Stimulated activated CD8-positive, alpha-beta memory T cell treated with anti-CD3 and anti-CD28 coated beads, Interleukin-15, amount 100 ng/mL, for 1 hour (primary cell): Measurements from ENCODE around the gene AGBL4.
"Not testable (repeated sequence)": the region's sequence is repeated elsewhere in the genome, so short reads cannot be mapped to it uniquely, and the experiment has no call there.

Experiments used
- DNase-seq: peaks from one replicate; pipeline ENCODE4 v3.0.0-alpha.2; 2020; ENCODE audit warnings: low read depth

AGBL4 gene

GRCh38 chr1:48530727-48531351 lies 1492.9 kb downstream of the AGBL4 start:
- DNase-seq = no peak

DNA sequence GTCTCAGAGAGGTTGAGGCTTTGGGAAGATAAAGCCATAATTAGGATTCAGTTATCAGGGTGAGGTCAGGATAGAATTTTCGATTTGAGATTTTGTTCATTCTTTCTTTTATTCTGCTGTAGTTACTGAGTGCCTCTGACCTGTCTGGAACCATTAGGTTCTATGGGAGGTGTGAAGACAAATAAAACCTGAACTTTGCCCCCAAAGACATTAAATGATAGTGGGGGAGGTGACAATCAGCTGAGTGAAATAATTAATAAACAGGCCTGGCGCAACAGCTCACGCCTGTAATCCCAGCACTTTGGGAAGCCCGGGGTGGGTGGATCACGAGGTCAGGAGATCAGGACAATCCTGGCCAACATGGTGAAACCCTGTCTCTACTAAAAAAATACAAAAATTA lies 1496.7 kb downstream of the AGBL4 start:
- no peak for DNase-seq

- DNase-seq = no peak
These were observed 1497.6 kb downstream of the AGBL4 start for GRCh38 chr1:48526008-48526710.

GRCh38 chr1:48524892-48525467 lies 1498.8 kb downstream of the AGBL4 start:
- no peak for DNase-seq

DNA sequence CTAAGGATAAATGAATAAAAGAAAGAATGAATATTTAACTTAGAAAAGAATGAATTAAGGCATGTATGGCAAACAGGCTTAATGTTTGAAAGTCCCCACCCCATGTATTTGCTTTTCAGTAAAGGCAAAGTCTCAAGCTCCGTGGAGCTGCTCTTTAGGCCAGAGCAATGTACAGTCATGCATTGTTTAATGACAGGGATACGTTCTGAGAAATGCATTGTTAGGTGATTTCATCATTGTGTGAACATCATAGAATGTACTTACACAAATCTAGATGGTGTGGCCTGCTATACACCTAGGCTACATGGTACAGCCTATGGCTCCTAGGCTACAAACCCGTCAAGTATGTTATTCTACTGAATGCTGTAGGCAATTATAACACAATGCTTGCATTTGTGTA lies 1500.2 kb downstream of the AGBL4 start:
- no peak for DNase-seq

- not testable (repeated sequence) for DNase-seq
These were observed 1503.9 kb downstream of the AGBL4 start for GRCh38 chr1:48519896-48520295.

- no peak for DNase-seq
These were observed 1516.9 kb downstream of the AGBL4 start for GRCh38 chr1:48506870-48507269.

GRCh38 chr1:48500541-48501450 lies 1523.0 kb downstream of the AGBL4 start:
- no peak for DNase-seq

- DNase-seq = no peak
These were observed 1524.5 kb downstream of the AGBL4 start for GRCh38 chr1:48499211-48499735.

- DNase-seq = peak; percentile 46
These were observed 1525.5 kb downstream of the AGBL4 start for GRCh38 chr1:48498096-48498791.

DNA sequence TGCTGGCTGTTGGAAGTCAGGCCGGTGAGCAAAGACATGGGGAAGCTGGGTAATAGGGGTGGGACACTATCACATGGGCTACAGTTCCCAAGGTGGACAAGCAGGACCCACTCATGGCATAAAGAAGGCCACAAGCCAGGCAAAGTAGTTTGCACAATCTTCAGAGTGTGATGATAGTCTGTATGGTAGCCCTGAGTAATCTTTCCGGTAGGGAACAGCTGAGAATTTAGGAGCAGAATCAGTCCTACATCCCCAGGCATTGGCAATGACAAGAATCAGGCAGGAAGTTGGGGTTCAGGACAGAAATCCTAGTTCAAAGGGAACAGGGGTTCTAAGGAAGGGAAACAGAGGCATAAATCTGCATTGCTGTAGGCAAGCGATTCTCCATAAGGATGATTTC lies 1527.8 kb downstream of the AGBL4 start:
- no peak for DNase-seq

DNA sequence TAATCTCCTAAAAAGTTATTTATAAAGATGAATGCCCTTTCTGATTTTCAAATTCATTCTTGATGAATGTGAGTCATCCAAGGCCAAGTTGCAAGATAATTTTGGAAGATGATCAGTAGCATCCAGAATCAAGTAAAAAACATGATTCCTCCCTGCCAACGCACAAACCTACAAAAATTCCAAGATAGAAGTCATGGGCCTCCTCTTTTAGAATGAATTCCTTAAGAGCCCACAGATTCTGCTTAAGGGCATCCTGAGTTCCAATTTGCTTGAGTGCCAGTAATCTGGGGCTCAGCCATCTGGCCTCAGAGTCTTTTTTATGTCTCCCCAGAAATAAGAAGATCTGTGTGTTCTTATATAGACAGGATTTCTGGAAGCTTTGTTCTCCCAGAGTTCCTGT lies 1528.6 kb downstream of the AGBL4 start:
- DNase-seq = no peak

DNA sequence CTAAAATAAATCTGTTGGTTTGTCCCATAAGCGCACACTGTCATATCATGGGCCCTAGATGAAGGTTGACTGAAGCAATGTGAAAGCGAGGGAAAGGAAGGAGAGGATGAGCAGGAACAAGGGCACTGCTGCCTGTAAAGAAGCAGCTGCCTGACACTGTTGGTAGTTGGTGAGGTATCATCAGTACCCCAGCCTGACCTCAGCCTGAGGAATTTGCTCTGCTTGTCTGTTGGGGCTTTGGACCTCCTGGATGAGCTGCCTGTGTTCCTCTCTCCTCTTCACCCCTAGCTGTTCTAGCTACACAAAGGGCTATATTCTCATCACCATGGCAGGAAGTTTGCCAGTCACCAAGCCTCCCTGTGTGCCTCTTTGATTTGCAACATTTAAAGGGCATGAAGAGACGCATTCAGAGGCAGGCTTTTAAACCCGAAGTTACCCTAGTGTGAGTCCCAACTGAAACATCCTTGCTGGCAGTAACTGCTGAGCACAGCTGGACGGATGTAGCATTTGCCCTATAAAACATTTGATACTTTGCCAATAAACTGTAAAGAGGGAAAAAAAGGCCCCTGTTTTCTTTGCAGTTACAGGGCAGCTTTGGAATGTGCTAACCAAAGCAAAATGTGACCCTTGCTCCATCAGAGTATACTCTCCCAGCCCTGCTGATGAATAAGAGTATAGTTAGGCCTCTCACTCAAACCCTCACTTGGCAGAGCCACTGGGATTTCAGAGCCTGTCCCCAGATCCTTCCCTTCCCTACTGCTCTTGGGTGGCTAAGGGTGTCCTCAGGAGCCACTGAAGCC lies 1529.6 kb downstream of the AGBL4 start:
- DNase-seq = no peak

DNA sequence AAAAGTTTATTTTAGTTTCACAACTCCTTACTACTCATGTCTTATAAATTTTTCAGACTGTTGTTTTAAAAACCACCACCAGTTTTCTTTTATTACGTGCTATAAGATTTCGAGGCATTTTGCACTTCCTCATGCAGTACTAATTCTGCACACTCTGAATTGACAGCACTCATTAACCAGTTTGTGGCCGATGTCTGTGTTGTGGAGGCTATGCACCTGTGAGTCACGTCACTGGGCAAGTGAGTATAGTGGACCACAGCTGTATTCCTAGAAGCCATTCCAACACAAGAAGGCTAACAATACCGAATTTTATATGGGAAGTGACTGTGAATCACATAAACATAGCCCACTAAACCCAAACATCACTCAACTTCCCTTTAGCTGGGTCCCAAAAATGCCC lies 1530.7 kb downstream of the AGBL4 start:
- no peak for DNase-seq

DNA sequence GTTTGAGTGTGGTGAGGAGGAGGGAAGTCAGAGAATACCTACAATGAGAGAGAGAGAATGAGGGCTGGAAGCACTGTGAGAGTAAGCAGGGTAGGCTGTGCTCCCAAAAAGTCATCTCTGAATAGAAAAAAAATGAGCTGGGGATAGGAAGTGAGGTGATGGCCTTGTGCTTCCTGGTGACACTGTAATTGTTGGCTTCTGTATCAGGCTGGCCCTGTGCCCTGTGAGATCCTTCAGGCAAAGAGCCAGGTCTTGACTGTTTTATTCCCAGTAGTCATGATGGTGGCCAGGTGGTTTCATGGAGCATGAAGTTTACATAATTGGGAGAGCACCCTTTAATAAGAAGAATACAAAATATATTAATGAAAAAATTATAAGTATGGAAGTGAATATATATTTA lies 1531.4 kb downstream of the AGBL4 start:
- DNase-seq = no peak

DNA sequence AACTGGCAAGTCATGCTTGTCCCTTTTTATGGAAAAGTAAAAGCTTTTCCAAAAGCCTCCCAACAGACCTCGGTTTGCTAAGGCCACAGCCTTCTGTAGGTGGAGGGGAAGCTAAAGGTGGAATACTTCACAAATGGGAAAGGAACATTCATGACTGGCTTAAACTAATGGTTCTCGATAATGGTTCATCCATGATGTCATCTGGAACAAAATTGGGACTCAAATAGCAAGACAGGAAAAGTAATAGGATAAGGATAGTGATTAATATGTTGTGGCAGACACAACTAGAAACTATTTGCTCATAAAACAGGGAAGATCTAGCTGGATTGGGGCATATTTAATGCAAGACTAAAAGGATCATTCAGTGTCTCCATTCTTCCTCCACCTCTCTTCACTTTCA lies 1535.0 kb downstream of the AGBL4 start:
- DNase-seq = no peak
